Endothelial cell of umbilical vein (primary cell): ENCODE data around the gene CFAP210. TPM values are rescaled to one million over a fixed set of nuclear protein-coding genes. Genes with fewer than 3 reads are reported as not detected.
A peak's percentile ranks its signal among the peaks of the same experiment; 100 is the strongest.

ENCODE experiments used
- BruUV-seq: library from RNA; stranded (reverse); fragments of 400-500 nt; replicated peaks from 2 replicates; lab custom pipeline; 2021; lab: Mats Ljungman, UMichigan
- CTCF ChIA-PET: fragments of 300-600, 350-600 bp; sonication (Branson Sonifier 250); formaldehyde crosslinking; loops from one replicate; lab custom pipeline; 2021; ENCODE audit warnings: antibody characterized with exemption, inconsistent platforms; lab: Charles Lee
- POLR2A ChIA-PET: fragments of 300-600, 350-600 bp; sonication (Branson Sonifier 250); formaldehyde crosslinking; loops from one replicate; lab custom pipeline; 2021; ENCODE audit warnings: antibody characterized with exemption, inconsistent platforms; lab: Charles Lee
- DNase-seq: peaks from one replicate; pipeline ENCODE4 v3.0.0-alpha.2; 2011; ENCODE audit warnings: low read depth, low spot score
- FAIRE-seq: peaks from 2 replicates; lab custom pipeline; 2011; peaks lifted over from hg19 to GRCh38; lab: Jason Lieb, UNC
- H2AFZ ChIP-seq: 2 replicates; pipeline ENCODE4 v1.6.0; 2012; ENCODE audit warnings: low read depth, low read length, control low read depth, inconsistent platforms
- H3K27ac ChIP-seq: 2 replicates; pipeline ENCODE4 v1.5.1; 2011; ENCODE audit warnings: low read depth, mild to moderate bottlenecking, control low read depth, low read length, moderate library complexity; ENCODE audit not compliant: insufficient read depth
- H3K27me3 ChIP-seq, 2 experiments: 2 replicates each; pipeline versions ENCODE4 v1.6.0 to v1.6.1; 2011; ENCODE audit warnings: low read length in 2 of 2, mixed read lengths in 1 of 2; ENCODE audit not compliant: control insufficient read depth in 2 of 2, insufficient read depth in 2 of 2
- H3K36me3 ChIP-seq, 2 experiments: 2 replicates in 1 of 2; 3 replicates in 1 of 2; pipeline ENCODE4 v1.5.1; 2011; ENCODE audit warnings: low read length in 2 of 2, mild to moderate bottlenecking in 1 of 2, moderate library complexity in 1 of 2; ENCODE audit not compliant: control insufficient read depth in 2 of 2, insufficient read depth in 2 of 2; ENCODE audit errors: extremely low read depth in 1 of 2
- H3K4me1 ChIP-seq: 3 replicates; pipeline ENCODE4 v1.5.1; 2011; ENCODE audit warnings: mild to moderate bottlenecking, low read length; ENCODE audit not compliant: control insufficient read depth, insufficient read depth; ENCODE audit errors: extremely low read depth
- H3K4me2 ChIP-seq: 2 replicates; pipeline ENCODE4 v1.6.1; 2011; ENCODE audit warnings: low read length, control low read depth, mixed read lengths; ENCODE audit not compliant: insufficient read depth
- H3K4me3 ChIP-seq, 3 experiments: fragments of 200-600 bp in 1 of 3; sonication (generic), shearing (Covaris generic) in 1 of 3; replicated peaks in 1 of 3; 2 replicates each; pipeline ENCODE4 v1.5.1; 2011 to 2016; ENCODE audit warnings: control low read depth in 3 of 3, low read length in 3 of 3, mild to moderate bottlenecking in 2 of 3, inconsistent platforms in 1 of 3, low read depth in 1 of 3, moderate library complexity in 1 of 3; ENCODE audit not compliant: insufficient read depth in 1 of 3
- H3K79me2 ChIP-seq: 2 replicates; pipeline ENCODE4 v1.6.0; 2012; ENCODE audit warnings: low read length, inconsistent platforms; ENCODE audit not compliant: control insufficient read depth, insufficient read depth
- H3K9ac ChIP-seq: replicated peaks from 2 replicates; pipeline ENCODE3; 2011; ENCODE audit warnings: low read length, control low read depth; ENCODE audit not compliant: insufficient read depth; ENCODE audit errors: extremely low read depth
- H3K9me1 ChIP-seq: replicated peaks from 3 replicates; pipeline ENCODE4 v1.6.0; 2011; ENCODE audit warnings: mild to moderate bottlenecking, low read length; ENCODE audit not compliant: control insufficient read depth, insufficient read depth; ENCODE audit errors: extremely low read depth
- H3K9me3 ChIP-seq: replicated peaks from 2 replicates; pipeline ENCODE4 v1.5.1; 2012; ENCODE audit warnings: low read length, inconsistent platforms; ENCODE audit not compliant: control insufficient read depth, insufficient read depth
- H4K20me1 ChIP-seq: replicated peaks from 2 replicates; pipeline ENCODE3; 2011; ENCODE audit warnings: mild to moderate bottlenecking, low read length; ENCODE audit not compliant: control insufficient read depth, insufficient read depth; ENCODE audit errors: extremely low read depth
- EZH2 ChIP-seq: IDR thresholded peaks from 2 replicates; pipeline ENCODE4 v1.6.1; 2012; ENCODE audit warnings: borderline replicate concordance, low read depth, mild to moderate bottlenecking, moderate library complexity, low read length, inconsistent platforms; ENCODE audit not compliant: severe bottlenecking
- FOS ChIP-seq: IDR thresholded peaks from 2 replicates; pipeline ENCODE4 v1.6.1; 2011; ENCODE audit warnings: mild to moderate bottlenecking, low read length, moderate library complexity, borderline replicate concordance; ENCODE audit not compliant: insufficient read depth
- GATA2 ChIP-seq: IDR thresholded peaks from 2 replicates; pipeline ENCODE4 v1.7.0; 2011; ENCODE audit warnings: low read depth, mild to moderate bottlenecking, moderate library complexity, mixed read lengths, low read length; ENCODE audit not compliant: insufficient read length, insufficient read depth
- JUN ChIP-seq: IDR thresholded peaks from 2 replicates; pipeline ENCODE4 v1.6.1; 2011; ENCODE audit warnings: borderline replicate concordance, low read depth; ENCODE audit not compliant: insufficient read length, insufficient read depth
- MYC ChIP-seq: IDR thresholded peaks from one replicate; pipeline ENCODE4 v1.6.1; 2011; ENCODE audit warnings: mild to moderate bottlenecking, low read depth, low read length
- POLR2A ChIP-seq: IDR thresholded peaks from 2 replicates; pipeline ENCODE4 v1.6.1; 2012; ENCODE audit warnings: low read depth, mild to moderate bottlenecking, control low read depth, low read length
- POLR2AphosphoS5 ChIP-seq: IDR thresholded peaks from 2 replicates; pipeline ENCODE4 v1.6.1; 2012; ENCODE audit warnings: low read depth, mild to moderate bottlenecking, control low read depth, low read length, moderate library complexity; ENCODE audit not compliant: insufficient read depth
- dilution Hi-C: fragments of 300-500 bp; cut with MboI; formaldehyde crosslinking; loops from one replicate; pipeline ENCODE4 v1.15.0; 2019; ENCODE audit warnings: low sequenced_read_pairs; ENCODE audit not compliant: extremely low pct_ligation_motif_present
- intact Hi-C: fragments of 100-400 bp; cut with micrococcal nuclease; formaldehyde crosslinking; loops from one replicate; pipeline ENCODE4 v1.10.0; 2022
- polyA plus RNA-seq, 4 experiments: library from polyadenylated mRNA; depleted of rRNA in 3 of 4; stranded (reverse) in 3 of 4; unstranded in 1 of 4; fragments of >200 nt; gene quantifications; 2 replicates each; pipeline versions ENCODE4 v1.2.1 to v1.2.3, GENCODE V29; 2011 to 2012; ENCODE audit warnings: missing spikeins in 1 of 4
- total RNA-seq: library from RNA; stranded (reverse); gene quantifications from 2 replicates; pipeline ENCODE4 v1.2.3, GENCODE V29; 2021
- TF ChIP-seq, protein P1 (sequence below), 2 donors: IDR thresholded peaks; 1 replicate in 1 of 2; 2 replicates in 1 of 2; pipeline ENCODE4 v1.5.1; 2011; ENCODE audit warnings: low read length in 2 of 2, mild to moderate bottlenecking in 2 of 2, moderate library complexity in 2 of 2, control low read depth in 1 of 2, inconsistent platforms in 1 of 2, low read depth in 1 of 2; ENCODE audit not compliant: insufficient read depth in 1 of 2; ENCODE audit errors: extremely low read depth in 1 of 2
- TF ChIP-seq, protein P2 (sequence below): IDR thresholded peaks from 2 replicates; pipeline ENCODE4 v1.6.1; 2011; ENCODE audit not compliant: insufficient read depth, insufficient read length

Gene CFAP210
- total and polyA plus RNA-seq, 2 donors (not counting 3 experiments of a cell fraction or from before 2014, with no cell fraction given) = not detected

GRCh38 chr2:169738566-169739229 is 44.5 kb upstream of the CFAP210 start:
- no peak overlapping the region for H2AFZ ChIP-seq
- BruUV-seq = no TSS peak
- no peak overlapping the region for H3K4me3 ChIP-seq
- peaks cover 6% of the 10 kb centered on the region for H3K4me1 ChIP-seq
- H3K36me3 ChIP-seq = peaks cover 5% of the 10 kb centered on the region in 2 experiments
- H3K9me3 ChIP-seq = no peaks in the 10 kb centered on the region
- ChIA-PET POLR2A (no interaction called here), CTCF (no interaction called here)
- intact Hi-C loops (no loop called here), dilution Hi-C loops (no loop called here)
- no peak for DNase-seq
- no peak overlapping the region for H3K9ac ChIP-seq
- no peak overlapping the region for H3K27ac ChIP-seq
- FAIRE-seq = no peak
- H3K79me2 ChIP-seq = no peaks in the 10 kb centered on the region
- TF ChIP-seq FOS = no peak
- TF ChIP-seq MYC = no peak
- no peaks in the 10 kb centered on the region for H4K20me1 ChIP-seq
- no peaks in the 10 kb centered on the region for H3K9me1 ChIP-seq
- H3K4me2 ChIP-seq = no peak overlapping the region
- H3K27me3 ChIP-seq = no peaks in the 10 kb centered on the region

- Histone ChIP-seq H3K79me2 (no peaks in the 10 kb centered on the region), H3K9me3 (no peaks in the 10 kb centered on the region), H3K4me3 (no peak overlapping the region), H2AFZ (no peak overlapping the region), H3K4me1 (peaks cover 11% of the 10 kb centered on the region), H3K4me2 (no peak overlapping the region), H3K9ac (no peak overlapping the region), H4K20me1 (no peaks in the 10 kb centered on the region), H3K27me3 (peaks cover 0 to 1% of the 10 kb centered on the region in 2 experiments), H3K9me1 (no peaks in the 10 kb centered on the region), H3K27ac (no peak overlapping the region), H3K36me3 (peaks cover 0 to 2% of the 10 kb centered on the region in 2 experiments)
- DNase-seq (peak; percentile 49), FAIRE-seq (no peak)
- intact Hi-C loops = no loop called here
- no TSS peak for BruUV-seq
- ChIA-PET POLR2A (no interaction called here), CTCF (no interaction called here)
- TF ChIP-seq POLR2AphosphoS5 = no peak
- TF ChIP-seq GATA2 = no peak
- TF ChIP-seq, protein P1, sequence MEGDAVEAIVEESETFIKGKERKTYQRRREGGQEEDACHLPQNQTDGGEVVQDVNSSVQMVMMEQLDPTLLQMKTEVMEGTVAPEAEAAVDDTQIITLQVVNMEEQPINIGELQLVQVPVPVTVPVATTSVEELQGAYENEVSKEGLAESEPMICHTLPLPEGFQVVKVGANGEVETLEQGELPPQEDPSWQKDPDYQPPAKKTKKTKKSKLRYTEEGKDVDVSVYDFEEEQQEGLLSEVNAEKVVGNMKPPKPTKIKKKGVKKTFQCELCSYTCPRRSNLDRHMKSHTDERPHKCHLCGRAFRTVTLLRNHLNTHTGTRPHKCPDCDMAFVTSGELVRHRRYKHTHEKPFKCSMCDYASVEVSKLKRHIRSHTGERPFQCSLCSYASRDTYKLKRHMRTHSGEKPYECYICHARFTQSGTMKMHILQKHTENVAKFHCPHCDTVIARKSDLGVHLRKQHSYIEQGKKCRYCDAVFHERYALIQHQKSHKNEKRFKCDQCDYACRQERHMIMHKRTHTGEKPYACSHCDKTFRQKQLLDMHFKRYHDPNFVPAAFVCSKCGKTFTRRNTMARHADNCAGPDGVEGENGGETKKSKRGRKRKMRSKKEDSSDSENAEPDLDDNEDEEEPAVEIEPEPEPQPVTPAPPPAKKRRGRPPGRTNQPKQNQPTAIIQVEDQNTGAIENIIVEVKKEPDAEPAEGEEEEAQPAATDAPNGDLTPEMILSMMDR (IDR thresholded peaks at IDR 0.05; ENCODE audit: extremely low read depth in 1 of 2, insufficient read depth in 1 of 2, low read depth in 1 of 2, low read length in 2 of 2) = no peak
- TF ChIP-seq JUN = no peak
- TF ChIP-seq POLR2A = no peak
- no peak for TF ChIP-seq EZH2
- TF ChIP-seq, protein P2, sequence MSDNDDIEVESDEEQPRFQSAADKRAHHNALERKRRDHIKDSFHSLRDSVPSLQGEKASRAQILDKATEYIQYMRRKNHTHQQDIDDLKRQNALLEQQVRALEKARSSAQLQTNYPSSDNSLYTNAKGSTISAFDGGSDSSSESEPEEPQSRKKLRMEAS = no peak
- TF ChIP-seq FOS = no peak
- TF ChIP-seq MYC = no peak
- dilution Hi-C loops = no loop called here
Observed at GRCh38 chr2:169736902-169737301, 42.7 kb upstream of the CFAP210 start.
